ENCODE results near the gene CUL1.

The CUL1 gene

DNA sequence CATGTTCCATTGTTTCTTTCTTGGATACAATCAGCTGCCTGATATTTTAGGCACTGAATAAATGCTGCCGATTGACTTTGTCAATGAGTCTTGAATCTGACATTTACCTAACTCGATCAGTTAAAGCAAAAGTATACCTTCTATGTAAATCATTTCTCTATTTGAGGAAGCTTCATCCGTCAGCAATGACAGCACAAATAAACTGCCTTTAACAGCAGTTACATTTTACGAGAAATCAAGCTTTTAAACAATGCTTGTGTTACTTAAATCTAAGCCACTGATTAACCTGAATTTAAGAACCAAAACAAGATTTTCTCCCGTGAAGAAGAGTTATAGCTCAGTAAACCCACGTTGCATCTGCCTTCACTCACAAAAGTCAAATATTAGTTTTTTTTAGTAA is 71.3 kb downstream of the CUL1 start:
- H3K36me3 ChIP-seq (ENCODE audit: insufficient read depth, low read length): peaks cover 72% of the 10 kb centered on the region
- H3F3A ChIP-seq (ENCODE audit: insufficient read depth, low read length): no peaks in the 10 kb centered on the region
- no peaks in the 10 kb centered on the region for H3K9me2 ChIP-seq (ENCODE audit: low read depth, low read length)
- no peaks in the 10 kb centered on the region for H3K9me3 ChIP-seq (ENCODE audit: low read length)
- peaks cover 28% of the 10 kb centered on the region for H3K4me1 ChIP-seq (ENCODE audit: insufficient read depth, low read length, severe bottlenecking)
- H3K4me3 ChIP-seq (ENCODE audit: low read depth, low read length, poor library complexity, severe bottlenecking): no peak overlapping the region
- no peaks in the 10 kb centered on the region for H3K27me3 ChIP-seq (ENCODE audit: insufficient read depth, low read length)
- H4K20me1 ChIP-seq (ENCODE audit: insufficient read depth, low read length): no peaks in the 10 kb centered on the region
- H2AFZ ChIP-seq (ENCODE audit: low read length): no peak overlapping the region
- H3K79me2 ChIP-seq (ENCODE audit: insufficient read depth, low read length): no peaks in the 10 kb centered on the region
- TF ChIP-seq, protein P1, sequence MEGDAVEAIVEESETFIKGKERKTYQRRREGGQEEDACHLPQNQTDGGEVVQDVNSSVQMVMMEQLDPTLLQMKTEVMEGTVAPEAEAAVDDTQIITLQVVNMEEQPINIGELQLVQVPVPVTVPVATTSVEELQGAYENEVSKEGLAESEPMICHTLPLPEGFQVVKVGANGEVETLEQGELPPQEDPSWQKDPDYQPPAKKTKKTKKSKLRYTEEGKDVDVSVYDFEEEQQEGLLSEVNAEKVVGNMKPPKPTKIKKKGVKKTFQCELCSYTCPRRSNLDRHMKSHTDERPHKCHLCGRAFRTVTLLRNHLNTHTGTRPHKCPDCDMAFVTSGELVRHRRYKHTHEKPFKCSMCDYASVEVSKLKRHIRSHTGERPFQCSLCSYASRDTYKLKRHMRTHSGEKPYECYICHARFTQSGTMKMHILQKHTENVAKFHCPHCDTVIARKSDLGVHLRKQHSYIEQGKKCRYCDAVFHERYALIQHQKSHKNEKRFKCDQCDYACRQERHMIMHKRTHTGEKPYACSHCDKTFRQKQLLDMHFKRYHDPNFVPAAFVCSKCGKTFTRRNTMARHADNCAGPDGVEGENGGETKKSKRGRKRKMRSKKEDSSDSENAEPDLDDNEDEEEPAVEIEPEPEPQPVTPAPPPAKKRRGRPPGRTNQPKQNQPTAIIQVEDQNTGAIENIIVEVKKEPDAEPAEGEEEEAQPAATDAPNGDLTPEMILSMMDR (IDR thresholded peaks at IDR 0.05; ENCODE audit: low read length): no peak
- no peak for TF ChIP-seq EZH2 (IDR thresholded peaks at IDR 0.05; ENCODE audit: borderline replicate concordance, low read length)
- no peak overlapping the region for H3K4me2 ChIP-seq (ENCODE audit: low read length)
- H3K27ac ChIP-seq (ENCODE audit: low read depth, low read length, poor library complexity, severe bottlenecking): no peak overlapping the region
- no peak overlapping the region for H3K9ac ChIP-seq (ENCODE audit: low read length)

DNA sequence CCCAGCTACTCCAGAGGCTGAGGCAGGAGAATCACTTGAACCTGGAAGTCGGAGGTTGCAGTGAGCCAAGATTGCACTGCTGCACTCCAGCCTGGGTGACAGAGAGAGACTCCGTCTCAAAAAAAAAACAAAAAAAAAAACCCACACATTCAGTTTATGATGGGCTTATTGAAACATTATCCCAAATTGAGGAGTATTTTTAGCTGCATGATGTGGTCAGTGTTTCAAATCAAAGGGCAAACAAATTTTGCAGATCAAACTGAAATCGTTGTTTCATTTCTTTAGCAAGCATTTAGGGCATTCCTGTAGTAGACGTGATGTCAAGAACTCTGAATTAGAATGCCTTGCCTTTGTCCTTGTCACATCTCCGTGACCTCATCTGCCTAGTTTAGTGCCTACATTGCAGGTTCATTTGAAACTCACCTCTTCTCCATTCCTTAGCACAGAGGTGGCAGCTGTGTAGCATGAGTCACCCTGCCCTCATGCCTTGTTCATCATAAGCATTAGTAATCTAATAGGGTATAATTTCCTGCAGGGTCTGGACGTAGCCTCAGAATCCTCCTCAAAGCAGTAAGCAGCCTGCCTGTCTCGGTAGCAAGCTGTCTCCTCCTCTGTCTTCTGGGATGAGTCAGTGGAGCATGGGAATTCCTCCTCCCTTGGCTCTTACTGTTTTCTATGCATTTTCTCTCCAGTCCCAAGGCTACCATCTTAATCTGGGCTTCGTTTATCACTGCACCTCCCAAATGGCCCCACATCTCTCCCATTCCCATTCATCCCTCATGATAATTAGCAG is 73.8 kb downstream of the CUL1 start:
- no peak overlapping the region for H3K9ac ChIP-seq (ENCODE audit: low read length)
- TF ChIP-seq, protein P1 (IDR thresholded peaks at IDR 0.05; ENCODE audit: low read length): no peak
- TF ChIP-seq EZH2 (IDR thresholded peaks at IDR 0.05; ENCODE audit: borderline replicate concordance, low read length): no peak
- H3K4me2 ChIP-seq (ENCODE audit: low read length): no peak overlapping the region
- H3K4me1 ChIP-seq (ENCODE audit: insufficient read depth, low read length, severe bottlenecking): peaks cover 28% of the 10 kb centered on the region
- H3K9me2 ChIP-seq (ENCODE audit: low read depth, low read length): no peaks in the 10 kb centered on the region
- no peaks in the 10 kb centered on the region for H3F3A ChIP-seq (ENCODE audit: insufficient read depth, low read length)
- H3K27me3 ChIP-seq (ENCODE audit: insufficient read depth, low read length): no peaks in the 10 kb centered on the region
- H4K20me1 ChIP-seq (ENCODE audit: insufficient read depth, low read length): no peaks in the 10 kb centered on the region
- H2AFZ ChIP-seq (ENCODE audit: low read length): no peak overlapping the region
- peak overlapping the region; percentile 6 for H3K27ac ChIP-seq (ENCODE audit: low read depth, low read length, poor library complexity, severe bottlenecking)
- no peak overlapping the region for H3K4me3 ChIP-seq (ENCODE audit: low read depth, low read length, poor library complexity, severe bottlenecking)
- peaks cover 68% of the 10 kb centered on the region for H3K36me3 ChIP-seq (ENCODE audit: insufficient read depth, low read length)
- H3K9me3 ChIP-seq (ENCODE audit: low read length): no peaks in the 10 kb centered on the region
- no peaks in the 10 kb centered on the region for H3K79me2 ChIP-seq (ENCODE audit: insufficient read depth, low read length)

DNA sequence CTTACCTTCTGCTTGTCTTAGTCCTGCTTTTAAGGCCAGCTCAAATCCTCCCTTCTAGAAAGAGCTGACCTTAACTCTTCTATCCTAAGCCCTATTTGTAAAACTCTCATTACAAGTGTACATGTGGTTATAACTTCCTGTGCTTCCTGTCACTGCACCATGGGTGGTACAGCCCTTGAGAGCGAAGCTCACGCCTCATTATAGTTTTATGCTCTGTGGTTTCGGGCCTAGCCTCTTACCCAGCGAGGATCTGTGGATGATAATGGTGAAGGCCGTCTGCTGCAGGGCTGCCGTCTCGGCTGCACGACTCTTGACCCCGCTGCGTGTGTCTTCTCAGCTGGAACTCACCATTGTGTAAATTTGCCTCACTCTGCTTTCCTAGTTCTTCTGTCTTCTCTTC is 74.6 kb downstream of the CUL1 start:
- H3F3A ChIP-seq (ENCODE audit: insufficient read depth, low read length): no peaks in the 10 kb centered on the region
- TF ChIP-seq, protein P1 (IDR thresholded peaks at IDR 0.05; ENCODE audit: low read length): no peak
- no peak for TF ChIP-seq EZH2 (IDR thresholded peaks at IDR 0.05; ENCODE audit: borderline replicate concordance, low read length)
- H4K20me1 ChIP-seq (ENCODE audit: insufficient read depth, low read length): no peaks in the 10 kb centered on the region
- peak overlapping the region; percentile 3; the same call in 1 of the 2 replicates for H3K9ac ChIP-seq (ENCODE audit: low read length)
- H3K27me3 ChIP-seq (ENCODE audit: insufficient read depth, low read length): no peaks in the 10 kb centered on the region
- H3K4me2 ChIP-seq (ENCODE audit: low read length): no peak overlapping the region
- no peak overlapping the region for H3K4me3 ChIP-seq (ENCODE audit: low read depth, low read length, poor library complexity, severe bottlenecking)
- H3K79me2 ChIP-seq (ENCODE audit: insufficient read depth, low read length): no peaks in the 10 kb centered on the region
- no peak overlapping the region for H2AFZ ChIP-seq (ENCODE audit: low read length)
- peak overlapping the region; percentile 6 for H3K27ac ChIP-seq (ENCODE audit: low read depth, low read length, poor library complexity, severe bottlenecking)
- H3K36me3 ChIP-seq (ENCODE audit: insufficient read depth, low read length): peaks cover 61% of the 10 kb centered on the region
- no peaks in the 10 kb centered on the region for H3K9me3 ChIP-seq (ENCODE audit: low read length)
- peaks cover 28% of the 10 kb centered on the region for H3K4me1 ChIP-seq (ENCODE audit: insufficient read depth, low read length, severe bottlenecking)
- no peaks in the 10 kb centered on the region for H3K9me2 ChIP-seq (ENCODE audit: low read depth, low read length)

Data from OCI-LY1 (cell line).